Glutamatergic neuron (in vitro differentiated cells): ENCODE results near the gene DNAJB6. TPM values are rescaled to one million over a fixed set of nuclear protein-coding genes. Genes with fewer than 3 reads are reported as not detected.

Experiments
- DNase-seq: peaks from one replicate; pipeline ENCODE4 v3.0.0; 2022
- H3K27ac Mint-ChIP-seq: one replicate; pipeline ENCODE4 v1.8.0; 2020; ENCODE audit warnings: mild to moderate bottlenecking, mixed read lengths, inconsistent platforms; ENCODE audit not compliant: unreplicated experiment
- H3K27me3 Mint-ChIP-seq: one replicate; pipeline ENCODE4 v1.8.0; 2020; ENCODE audit warnings: mild to moderate bottlenecking, moderate library complexity, mixed read lengths, inconsistent platforms; ENCODE audit not compliant: unreplicated experiment
- H3K36me3 Mint-ChIP-seq: one replicate; pipeline ENCODE4 v1.8.0; 2020; ENCODE audit warnings: mild to moderate bottlenecking, mixed read lengths, inconsistent platforms; ENCODE audit not compliant: unreplicated experiment
- H3K4me1 Mint-ChIP-seq: one replicate; pipeline ENCODE4 v1.8.0; 2020; ENCODE audit warnings: mild to moderate bottlenecking, low read depth, mixed read lengths, inconsistent platforms; ENCODE audit not compliant: unreplicated experiment
- H3K4me3 Mint-ChIP-seq: one replicate; pipeline ENCODE4 v1.8.0; 2020; ENCODE audit warnings: mild to moderate bottlenecking, mixed read lengths, inconsistent platforms; ENCODE audit not compliant: unreplicated experiment
- H3K9me3 Mint-ChIP-seq: one replicate; pipeline ENCODE4 v1.8.0; 2020; ENCODE audit warnings: mild to moderate bottlenecking, moderate library complexity, mixed read lengths, inconsistent platforms; ENCODE audit not compliant: unreplicated experiment
- total RNA-seq: library from RNA; stranded (reverse); fragmentation: NEBNext Ultra II Directional; extraction: Animal tissue kit (Norgen Biotek cat#: 25700); gene quantifications from one replicate; pipeline ENCODE4 v1.2.1, GENCODE V29; 2021; ENCODE audit not compliant: unreplicated experiment
- TF ChIP-seq, protein P1 (sequence below): fragments of 200-600 bp; sonication (generic); IDR thresholded peaks from one replicate; pipeline ENCODE4 v1.5.0; 2021; ENCODE audit not compliant: partially characterized antibody, unreplicated experiment

The DNAJB6 gene
- total RNA-seq, 1 donor from 2014 or later: 120 TPM

DNA sequence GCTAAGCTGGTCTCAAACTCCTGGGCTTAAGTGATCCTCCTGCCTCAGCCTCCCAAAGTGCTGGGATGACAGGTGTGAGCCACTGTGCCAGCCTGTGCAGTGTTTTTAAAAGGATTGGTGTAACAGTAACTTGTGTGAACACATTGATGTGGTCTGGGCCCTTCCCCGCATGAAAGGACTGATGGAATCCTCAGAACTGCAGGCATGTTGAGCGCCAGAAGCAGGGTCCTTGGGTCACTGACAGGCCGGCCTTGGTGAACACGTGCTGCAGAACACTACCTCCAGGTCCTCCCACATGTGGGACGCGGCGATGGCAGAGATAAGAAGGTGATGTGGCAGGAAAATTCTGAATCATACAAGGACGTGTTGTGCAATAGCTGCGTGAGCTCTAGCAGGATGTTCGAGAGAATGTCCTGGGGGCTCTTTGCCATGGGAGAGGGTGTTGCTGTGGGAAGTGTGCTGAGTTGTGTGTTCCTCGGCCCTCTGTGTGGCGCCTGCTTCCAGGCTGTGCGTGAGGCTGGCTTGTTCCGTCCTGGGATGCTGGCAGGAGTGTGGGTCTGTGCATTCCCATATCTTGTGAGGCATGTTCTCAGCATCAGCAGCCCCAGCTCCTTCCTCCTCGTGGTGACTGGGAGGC is 68.2 kb downstream of the DNAJB6 start:
- peaks cover 13% of the 10 kb centered on the region for H3K4me1 Mint-ChIP-seq
- DNase-seq: no peak
- TF ChIP-seq, protein P1, sequence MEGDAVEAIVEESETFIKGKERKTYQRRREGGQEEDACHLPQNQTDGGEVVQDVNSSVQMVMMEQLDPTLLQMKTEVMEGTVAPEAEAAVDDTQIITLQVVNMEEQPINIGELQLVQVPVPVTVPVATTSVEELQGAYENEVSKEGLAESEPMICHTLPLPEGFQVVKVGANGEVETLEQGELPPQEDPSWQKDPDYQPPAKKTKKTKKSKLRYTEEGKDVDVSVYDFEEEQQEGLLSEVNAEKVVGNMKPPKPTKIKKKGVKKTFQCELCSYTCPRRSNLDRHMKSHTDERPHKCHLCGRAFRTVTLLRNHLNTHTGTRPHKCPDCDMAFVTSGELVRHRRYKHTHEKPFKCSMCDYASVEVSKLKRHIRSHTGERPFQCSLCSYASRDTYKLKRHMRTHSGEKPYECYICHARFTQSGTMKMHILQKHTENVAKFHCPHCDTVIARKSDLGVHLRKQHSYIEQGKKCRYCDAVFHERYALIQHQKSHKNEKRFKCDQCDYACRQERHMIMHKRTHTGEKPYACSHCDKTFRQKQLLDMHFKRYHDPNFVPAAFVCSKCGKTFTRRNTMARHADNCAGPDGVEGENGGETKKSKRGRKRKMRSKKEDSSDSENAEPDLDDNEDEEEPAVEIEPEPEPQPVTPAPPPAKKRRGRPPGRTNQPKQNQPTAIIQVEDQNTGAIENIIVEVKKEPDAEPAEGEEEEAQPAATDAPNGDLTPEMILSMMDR: no peak
- H3K27ac Mint-ChIP-seq: peak overlapping the region; percentile 81
- peak overlapping the region; percentile 55 for H3K4me3 Mint-ChIP-seq
- peaks cover 7% of the 10 kb centered on the region for H3K9me3 Mint-ChIP-seq
- H3K36me3 Mint-ChIP-seq: peaks cover 4% of the 10 kb centered on the region
- H3K27me3 Mint-ChIP-seq: peaks cover 5% of the 10 kb centered on the region

DNA sequence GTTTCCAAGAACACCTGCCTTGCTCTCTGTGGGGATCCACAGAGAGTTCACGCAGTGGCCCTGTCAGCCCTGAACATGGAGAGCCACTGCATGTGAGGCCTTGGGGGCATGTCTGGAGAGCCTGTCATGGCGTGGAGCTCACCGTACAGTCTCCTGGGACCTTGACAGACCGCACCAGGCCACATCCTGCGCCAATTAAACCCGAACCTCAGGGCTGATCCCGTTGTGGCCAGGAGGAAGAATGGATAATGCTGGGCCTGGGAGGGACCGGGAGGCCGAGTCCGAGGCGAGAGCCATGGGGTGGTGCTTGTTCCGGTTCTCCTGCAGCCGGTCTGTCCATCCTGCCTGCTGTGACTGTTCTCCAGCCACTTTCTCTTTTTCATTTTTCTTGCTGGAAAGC is 68.7 kb downstream of the DNAJB6 start:
- H3K36me3 Mint-ChIP-seq: peaks cover 1% of the 10 kb centered on the region
- peaks cover 13% of the 10 kb centered on the region for H3K4me1 Mint-ChIP-seq
- no peak for DNase-seq
- peaks cover 6% of the 10 kb centered on the region for H3K9me3 Mint-ChIP-seq
- H3K27ac Mint-ChIP-seq: no peak overlapping the region
- no peak overlapping the region for H3K4me3 Mint-ChIP-seq
- H3K27me3 Mint-ChIP-seq: peaks cover 5% of the 10 kb centered on the region
- TF ChIP-seq, protein P1: no peak

GRCh38 chr7:157405914-157406810 is 69.4 kb downstream of the DNAJB6 start:
- peak overlapping the region; percentile 68 for H3K27ac Mint-ChIP-seq
- no peaks in the 10 kb centered on the region for H3K36me3 Mint-ChIP-seq
- H3K27me3 Mint-ChIP-seq: peaks cover 5% of the 10 kb centered on the region
- peak; percentile 58 for DNase-seq
- peaks cover 13% of the 10 kb centered on the region for H3K4me1 Mint-ChIP-seq
- H3K4me3 Mint-ChIP-seq: no peak overlapping the region
- TF ChIP-seq, protein P1: no peak
- peaks cover 6% of the 10 kb centered on the region for H3K9me3 Mint-ChIP-seq

- peaks cover 9% of the 10 kb centered on the region for H3K9me3 Mint-ChIP-seq
Measured at GRCh38 chr7:157406971-157407370, 70.2 kb downstream of the DNAJB6 start.

More at GRCh38 chr7:157406971-157407370, 70.2 kb downstream of the DNAJB6 start:
- DNase-seq: no peak
- H3K36me3 Mint-ChIP-seq: peaks cover 5% of the 10 kb centered on the region
- H3K27me3 Mint-ChIP-seq: peaks cover 3% of the 10 kb centered on the region
- no peak overlapping the region for H3K4me3 Mint-ChIP-seq
- no peak overlapping the region for H3K27ac Mint-ChIP-seq
- peaks cover 13% of the 10 kb centered on the region for H3K4me1 Mint-ChIP-seq
- TF ChIP-seq, protein P1: no peak
